GM20431 (cell line): ENCODE results near the gene PDE11A.
"Not testable (repeated sequence)": the region's sequence is repeated elsewhere in the genome, so short reads cannot be mapped to it uniquely, and the experiment has no call there.

Source experiments
- in situ Hi-C: fragments of 300-500 bp; cut with MseI, MboI; formaldehyde crosslinking; loops from one replicate; pipeline ENCODE4 v1.15.0; 2020; ENCODE audit warnings: low sequenced_read_pairs; ENCODE audit not compliant: unreplicated experiment

Gene PDE11A

DNA sequence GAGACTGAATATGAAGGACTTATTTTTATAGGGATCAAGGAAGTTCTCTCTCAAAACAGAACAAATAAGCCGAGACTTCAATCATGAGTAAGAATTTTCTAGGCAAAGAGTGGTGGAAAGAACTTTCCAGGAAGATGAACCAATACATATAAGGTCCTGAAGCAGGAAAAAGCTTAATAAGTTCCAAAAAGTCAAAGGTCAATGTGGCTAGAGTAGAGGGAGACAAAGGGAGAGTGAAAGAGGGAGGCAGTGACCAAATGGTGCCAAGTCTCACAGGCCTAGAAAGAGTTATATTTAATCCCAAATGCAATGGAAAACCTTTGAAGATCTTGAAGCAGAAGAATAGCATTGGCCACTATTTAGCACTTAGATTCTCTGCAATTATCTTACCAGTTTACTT, 56.0 kb downstream of the PDE11A start:
- in situ Hi-C loops = no loop called here

DNA sequence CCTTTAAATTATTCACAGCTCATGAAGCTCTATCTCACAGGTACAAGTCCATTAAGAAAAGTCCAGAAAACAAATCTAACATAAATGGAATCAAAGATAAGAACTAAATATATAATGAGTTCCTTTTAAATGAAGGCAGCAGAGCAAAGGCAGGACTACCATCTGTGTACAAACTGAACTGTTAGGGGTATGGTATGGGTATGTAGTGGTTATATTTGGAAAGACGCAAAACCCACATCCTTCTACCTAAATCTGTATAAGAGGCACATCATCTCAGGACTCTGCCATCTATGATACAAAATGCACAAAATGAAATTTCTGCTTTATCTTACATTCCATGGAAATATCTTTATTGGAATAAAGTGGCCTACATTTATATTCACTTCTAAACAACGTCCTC, 59.9 kb downstream of the PDE11A start:
- in situ Hi-C loops = no loop called here

DNA sequence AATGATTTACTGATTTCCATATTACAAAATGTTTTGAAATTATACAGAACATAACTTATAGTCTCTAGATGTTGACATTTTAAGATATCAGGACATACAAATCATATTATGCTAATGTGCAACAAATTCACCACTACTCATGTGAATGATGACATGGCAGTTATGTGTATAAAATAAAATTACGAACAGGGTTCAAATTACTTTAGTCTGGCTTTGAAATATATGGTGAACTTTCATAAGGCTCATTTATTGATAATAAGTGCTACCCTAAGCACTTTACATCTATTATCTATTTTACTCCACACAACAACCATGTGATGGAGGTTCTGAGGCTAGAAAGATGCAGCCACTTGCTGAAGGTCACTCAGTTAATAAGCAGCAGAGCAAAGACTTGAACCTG, 62.8 kb downstream of the PDE11A start:
- in situ Hi-C loops = no loop called here

DNA sequence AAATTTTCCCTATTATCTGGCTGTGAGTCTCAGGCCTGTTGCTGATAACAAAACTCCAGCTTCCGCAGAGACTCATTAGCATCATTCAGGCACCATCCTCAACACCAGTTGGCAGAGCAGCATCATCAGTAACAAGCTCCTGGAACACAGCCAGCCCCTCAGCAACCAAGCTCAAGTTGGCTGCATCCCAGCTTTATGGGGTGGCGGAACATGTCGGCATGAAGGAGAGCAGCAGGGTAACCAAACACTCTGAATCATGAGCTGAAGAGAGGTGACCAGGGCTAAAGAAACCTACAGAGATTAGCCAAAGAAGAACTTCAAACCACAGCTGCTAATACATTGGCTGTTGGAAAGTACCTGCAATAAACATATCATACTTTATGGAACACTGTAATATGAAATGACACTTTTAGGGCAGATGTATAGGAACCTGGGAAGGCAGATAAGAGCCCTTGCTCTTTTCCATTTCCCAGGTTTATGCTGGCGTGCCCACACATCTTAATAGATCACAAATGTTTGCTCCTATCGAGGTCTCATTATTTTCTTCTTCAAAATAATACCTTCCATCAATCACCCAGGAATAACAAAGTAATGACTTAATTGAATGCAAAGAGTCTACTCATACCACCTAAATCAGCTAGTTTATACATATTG, 63.8 kb downstream of the PDE11A start:
- in situ Hi-C loops = no loop called here

DNA sequence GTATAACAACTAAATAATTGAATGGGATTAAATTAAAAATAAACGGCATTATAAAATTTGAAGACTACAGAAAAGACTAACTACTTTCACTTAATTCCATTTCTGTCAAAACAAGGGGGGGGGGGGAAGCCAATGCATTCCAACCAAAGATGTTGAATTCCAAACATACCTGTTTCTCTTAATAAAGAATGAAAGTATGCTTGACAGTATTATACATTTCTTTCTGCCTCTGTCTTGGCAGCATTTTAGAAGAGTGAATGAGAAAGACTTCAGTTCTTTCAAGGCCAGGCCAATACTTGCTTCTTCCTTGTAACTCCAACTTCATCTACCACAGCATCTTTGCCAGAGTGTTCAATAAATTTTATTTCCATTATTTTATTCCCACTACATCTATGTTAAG, 65.9 kb downstream of the PDE11A start:
- in situ Hi-C loops = no loop called here

DNA sequence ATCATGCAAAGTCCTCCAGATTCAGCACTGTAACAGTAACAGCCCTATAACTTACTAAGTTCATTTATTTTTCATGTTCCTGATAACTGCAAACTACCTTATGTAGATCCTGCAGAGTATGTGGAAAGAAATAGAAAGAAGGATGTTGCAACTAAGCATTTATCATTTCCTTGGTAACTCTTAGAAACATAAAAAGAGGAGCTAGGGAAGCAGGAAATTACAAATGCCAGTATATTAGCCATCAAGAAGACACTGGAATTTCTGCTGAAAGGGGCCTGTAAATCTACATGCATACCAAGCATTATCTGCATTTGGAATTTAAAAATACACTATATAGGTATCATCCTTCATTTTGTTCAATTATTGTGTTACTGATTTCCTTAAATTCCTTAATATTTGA, 66.8 kb downstream of the PDE11A start:
- in situ Hi-C loops = no loop called here

DNA sequence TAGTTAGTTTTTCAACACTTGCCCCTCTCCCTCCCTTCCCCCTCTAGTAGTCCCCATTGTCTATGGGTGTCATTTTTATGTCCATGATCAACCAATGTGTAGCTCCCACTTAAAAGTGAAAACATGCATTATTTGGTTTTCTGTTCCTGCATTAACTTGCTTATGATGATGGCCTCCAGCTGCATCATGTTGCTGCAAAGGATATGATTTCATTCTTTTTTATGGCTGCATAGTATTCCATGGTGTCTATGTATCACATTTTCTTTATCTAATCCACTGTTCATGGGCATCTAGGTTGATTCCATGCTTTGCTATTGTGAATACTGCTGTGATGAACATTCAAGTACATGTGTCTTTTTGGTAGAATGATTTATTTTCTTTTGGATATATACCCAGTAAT, 70.5 kb downstream of the PDE11A start:
- in situ Hi-C loops = no loop called here

DNA sequence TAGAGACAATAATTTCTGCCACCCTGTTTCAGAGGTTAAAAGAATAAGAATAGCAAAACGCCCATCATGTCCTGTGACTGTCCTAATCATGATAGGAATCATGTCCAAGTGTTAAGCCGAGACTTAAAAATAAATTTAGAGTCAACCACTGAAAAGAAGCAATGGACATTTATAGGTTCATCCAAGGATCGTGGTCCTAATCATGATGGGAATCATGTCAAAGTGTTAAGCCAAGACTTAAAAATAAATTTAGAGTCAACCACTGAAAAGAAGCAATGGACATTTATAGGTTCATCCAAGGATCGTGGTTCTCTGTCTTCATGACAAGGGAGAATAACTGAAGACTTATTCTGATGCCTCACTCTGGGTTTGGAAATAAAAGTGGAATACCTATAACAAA, 73.6 kb downstream of the PDE11A start:
- in situ Hi-C loops = no loop called here

DNA sequence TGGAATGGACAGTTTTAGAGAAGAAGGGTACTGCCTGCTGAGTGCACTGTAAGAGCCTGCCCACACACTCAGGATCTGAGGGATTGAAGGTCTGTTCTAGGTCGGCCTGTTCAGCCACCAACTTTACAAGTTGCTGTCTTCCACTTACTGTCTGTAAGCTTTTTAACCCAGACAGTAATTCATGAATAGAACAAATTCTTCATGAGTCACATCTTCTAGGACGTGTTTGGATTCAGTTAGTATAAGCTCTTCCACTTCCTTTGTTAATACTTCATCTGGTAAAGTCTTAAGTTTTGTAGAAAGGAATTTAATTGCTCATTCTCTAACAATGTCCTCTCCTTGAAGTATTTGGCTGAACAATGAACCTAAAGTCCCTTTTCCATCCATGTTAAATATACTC, 74.6 kb downstream of the PDE11A start:
- in situ Hi-C loops = no loop called here

DNA sequence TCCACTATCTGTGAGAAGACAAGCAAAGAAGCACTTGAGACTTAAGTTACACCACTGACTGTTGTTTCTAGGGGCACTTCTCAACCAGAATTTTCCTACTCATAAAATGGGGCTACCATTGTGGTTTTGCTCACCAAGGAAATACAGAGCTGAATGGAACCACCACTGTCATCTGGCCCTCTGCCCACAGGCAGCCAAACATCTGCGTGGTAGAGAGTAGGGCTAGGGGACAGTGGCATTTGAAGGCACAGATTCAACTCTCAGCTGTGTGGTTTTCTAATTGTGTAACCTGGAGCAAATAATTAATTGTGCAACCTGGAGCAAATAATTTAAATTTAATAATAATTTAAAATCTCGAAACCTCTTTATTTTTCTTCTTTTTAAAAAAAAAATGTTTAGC, 79.6 kb downstream of the PDE11A start:
- in situ Hi-C loops = no loop called here

DNA sequence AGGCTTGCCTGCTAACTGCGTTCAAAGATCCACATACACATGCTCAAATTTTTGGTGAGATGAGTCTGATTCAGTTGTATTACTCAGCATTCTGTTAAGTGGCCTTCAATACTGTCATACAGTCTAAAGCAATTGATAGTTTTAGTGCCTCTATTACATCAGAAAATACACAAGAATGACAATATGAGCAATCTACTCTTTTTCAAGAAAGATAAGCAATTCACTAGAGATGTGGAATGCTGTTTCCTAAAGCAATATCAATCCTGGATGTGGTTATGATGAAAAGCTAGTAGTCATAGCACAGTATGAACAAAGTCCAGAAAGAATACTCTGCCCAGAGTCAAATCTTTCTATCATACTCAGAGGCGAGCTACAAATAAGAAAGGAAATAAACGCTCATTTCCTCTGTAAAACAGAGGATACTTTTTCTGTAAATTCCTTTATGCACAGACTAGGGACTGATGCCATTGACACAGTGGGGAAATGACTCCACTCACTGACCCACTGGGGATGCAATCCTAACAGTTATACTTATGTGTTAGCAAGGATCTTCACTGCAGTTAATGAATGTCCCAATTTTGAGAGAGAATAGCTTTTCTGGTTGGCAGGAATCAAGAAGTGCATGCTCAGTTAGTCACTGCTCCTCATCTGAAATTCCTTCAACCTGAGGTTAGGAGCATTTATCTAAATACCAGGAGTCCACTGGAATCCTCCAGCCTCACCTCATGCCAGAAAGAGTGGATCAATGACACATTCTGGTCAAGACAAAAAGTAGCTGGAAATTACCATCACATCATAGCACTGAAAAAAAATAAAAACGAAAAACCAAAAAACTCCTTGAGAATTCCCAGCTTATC, 83.3 kb downstream of the PDE11A start:
- in situ Hi-C loops = no loop called here

DNA sequence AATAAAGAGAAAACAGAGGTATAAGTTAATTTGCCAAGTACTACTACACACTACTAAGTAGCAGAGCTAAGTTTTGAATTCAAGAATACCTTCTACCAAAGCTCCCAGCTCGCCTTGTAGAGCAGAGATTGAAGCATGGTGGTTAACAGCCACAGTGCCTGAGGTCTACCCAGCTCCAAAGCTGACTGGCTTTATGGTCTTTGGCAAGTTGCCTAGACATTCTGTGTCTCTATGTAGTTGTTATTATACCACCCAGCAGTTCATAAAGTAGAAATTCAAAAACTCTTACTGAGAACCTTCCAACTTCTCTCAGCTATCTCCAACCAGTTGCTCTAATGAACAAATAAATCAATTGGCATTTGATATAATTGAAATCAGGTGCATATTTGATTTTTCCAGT, 87.8 kb downstream of the PDE11A start:
- in situ Hi-C loops = no loop called here

DNA sequence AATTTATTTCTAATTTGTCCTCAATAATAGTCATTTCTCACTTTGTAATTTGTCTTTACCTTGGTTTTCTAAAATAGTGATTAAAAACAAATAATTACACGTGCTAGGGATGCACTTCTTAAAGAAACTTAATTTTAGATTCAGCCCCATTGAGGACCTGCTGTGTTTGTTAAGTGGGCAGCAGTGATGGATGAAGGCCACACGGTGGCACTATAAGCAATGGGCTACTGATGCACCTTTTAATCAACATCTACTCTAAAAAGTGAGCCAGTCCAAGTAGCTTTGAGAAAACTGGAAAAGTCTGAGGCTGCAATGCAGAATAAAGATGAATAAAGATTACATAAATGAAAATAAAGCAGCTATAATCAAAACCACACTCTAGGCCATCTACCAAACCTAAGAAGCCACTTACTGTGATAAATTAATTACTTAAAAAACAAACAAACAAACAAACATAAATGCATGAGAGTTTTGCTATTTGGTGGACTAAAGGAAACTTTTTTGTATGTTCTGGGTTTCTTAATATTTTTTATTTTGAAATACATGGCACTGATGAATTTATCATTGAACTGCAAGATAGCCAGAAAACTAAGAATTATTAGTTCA, 89.3 kb downstream of the PDE11A start:
- in situ Hi-C loops = no loop called here

DNA sequence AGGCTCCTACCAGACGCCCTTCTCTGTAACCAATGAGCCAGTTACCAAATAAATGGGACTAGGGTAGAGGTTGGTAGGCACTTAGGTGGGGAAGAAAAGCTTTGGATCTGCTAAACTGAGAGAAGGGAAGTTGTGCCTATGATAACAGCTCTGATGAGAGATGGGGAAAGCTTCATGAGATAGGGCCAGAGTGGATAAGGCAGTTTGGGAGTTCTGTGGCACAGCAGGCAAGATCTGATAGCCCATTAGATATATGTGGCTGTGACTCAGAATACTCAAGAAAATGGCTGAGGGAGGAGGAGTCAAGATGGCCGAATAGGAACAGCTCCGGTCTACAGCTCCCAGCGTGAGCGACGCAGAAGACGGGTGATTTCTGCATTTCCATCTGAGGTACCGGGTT, 99.8 kb downstream of the PDE11A start:
- in situ Hi-C loops = no loop called here

DNA sequence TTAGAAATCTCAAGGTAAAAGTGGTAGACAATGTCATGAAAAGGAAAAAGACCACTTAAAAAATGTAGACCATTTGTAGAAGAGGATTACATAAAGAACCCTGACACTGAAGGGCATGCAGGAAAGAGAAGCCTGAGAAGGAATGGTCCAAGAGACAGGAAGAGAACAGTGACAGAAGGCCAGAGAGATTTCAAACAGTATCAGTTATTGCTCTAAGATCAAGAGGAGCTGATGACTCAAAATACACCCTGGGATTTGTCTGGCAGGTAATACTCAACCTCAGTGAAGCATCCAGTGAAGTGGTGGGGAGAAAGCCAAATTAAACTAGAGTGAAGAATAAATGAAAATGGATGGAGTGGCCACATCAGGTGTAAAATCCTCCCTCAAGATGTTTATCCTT, 100.5 kb downstream of the PDE11A start:
- in situ Hi-C loops = no loop called here

DNA sequence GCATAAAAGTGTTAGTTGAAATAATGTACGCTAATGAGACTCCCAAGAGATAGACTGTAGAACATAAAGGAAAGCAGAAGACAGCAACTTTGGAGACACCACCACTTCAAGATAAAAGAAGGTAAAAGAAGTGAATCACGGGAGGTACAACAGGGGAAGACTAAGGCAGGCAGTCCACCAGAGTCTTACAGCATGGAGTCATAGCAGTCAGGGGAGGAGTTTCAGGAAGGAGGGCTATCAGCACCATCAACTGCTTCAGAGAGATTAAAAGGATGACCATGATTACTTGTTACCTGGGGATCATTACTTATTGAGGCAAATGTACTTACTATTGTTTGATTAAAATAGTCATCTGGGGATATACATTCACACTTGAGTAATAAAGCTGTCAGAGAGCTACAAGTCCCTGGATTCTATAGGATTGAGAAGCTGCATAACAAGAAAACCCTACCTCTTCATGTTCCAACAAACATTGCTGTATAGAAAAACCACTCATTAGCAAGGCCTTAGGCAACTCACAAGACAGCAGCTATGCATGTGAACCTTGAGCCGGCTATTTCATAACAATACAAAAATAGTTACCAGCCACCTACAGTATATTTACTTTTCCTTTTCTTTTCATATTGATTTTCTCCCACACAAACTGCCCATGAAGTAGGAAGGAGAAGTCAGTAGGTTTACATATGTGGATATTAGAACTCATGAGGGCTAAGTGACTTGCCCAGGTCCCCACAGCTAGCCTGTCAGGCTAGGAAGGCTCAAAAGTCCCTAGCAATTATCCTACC, 101.7 kb downstream of the PDE11A start:
- in situ Hi-C loops = no loop called here

DNA sequence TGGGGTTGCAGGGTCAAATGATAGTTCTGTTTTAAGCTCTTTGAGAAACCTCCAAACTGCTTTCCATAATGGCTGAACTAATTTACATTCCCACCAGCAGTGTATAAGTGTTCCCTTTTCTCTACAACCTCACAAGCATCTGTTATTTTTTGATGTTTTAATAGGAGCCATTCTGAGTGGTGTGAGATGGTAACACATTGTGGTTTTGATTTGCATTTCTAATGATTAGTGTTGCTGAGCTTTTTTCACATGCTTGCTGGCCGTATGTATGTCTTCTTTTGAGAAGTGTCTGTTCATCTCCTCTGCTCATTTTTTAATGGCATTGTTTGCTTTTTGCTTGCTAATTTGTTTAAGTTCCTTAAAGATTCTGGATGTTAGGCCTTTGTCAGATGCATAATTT, 107.7 kb downstream of the PDE11A start:
- in situ Hi-C loops = no loop called here

DNA sequence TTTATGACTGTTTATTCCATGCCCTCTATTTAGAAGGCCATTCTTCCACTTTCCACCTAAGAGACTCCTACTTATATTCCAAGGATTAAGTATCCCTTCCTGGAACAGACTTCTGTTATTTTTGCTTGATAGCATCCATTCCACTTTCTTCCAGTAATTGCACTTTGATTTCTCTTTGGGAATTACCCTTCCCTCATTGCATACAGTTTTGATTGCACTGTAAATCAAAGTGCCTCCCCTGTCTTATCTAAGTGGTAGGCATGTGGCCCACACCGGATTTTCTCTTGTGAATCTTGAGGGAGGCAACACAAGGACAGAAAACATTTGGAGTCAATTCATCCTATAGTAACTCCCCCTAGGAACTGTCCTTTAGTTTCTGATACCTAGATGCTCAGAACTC, 120.4 kb downstream of the PDE11A start:
- in situ Hi-C loops = no loop called here

DNA sequence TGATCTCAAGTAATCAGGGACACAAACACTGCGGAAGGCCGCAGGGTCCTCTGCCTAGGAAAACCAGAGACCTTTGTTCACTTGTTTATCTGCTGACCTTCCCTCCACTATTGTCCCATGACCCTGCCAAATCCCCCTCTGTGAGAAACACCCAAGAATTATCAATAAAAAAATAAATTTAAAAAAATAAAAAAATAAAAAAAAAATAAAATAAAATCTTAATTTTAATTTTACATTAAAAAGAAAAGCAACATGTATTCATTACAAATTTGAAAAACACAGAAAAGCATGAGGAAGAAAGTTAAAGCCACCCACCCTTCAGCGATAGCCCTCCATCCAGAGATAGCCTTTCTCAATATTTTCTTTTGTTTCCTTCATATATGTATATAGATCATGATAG, 125.0 kb downstream of the PDE11A start:
- in situ Hi-C loops = not testable (repeated sequence)

DNA sequence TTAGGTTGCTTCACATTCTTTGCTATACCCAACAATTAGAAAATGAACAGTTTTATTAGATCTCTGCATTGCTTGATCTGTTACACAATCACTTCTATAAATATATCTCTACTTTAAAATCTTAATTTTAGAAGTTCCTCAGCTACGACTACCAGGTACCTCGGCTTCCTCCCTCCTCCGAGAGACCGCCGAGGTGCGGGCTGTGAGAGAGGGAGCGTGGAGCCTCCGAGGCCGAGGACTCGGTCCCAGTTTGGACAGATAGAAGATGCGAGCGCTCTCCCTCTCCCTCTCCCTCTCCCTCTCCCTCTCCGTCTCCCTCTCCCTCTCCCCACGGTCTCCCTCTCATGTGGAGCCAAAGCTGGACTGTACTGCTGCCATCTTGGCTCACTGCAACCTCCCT, 128.0 kb downstream of the PDE11A start:
- in situ Hi-C loops = not testable (repeated sequence)

DNA sequence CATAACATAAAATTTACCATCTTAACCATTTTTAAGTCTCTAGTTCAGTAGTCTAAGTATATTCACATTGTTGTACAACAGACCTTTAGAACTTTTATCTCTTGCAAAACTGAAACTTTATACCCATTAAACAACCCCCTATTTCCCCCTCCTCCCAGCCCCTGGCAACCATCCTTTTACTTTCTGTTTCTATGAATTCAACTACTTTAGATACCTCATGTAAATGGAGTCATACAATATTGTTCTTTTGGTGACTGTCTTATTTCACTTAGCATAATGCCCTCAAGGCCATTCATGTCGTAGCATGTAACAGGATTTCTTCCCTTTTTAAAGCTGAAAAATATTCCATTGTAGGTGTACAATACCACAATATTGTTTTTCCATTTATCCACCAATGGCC, 129.8 kb downstream of the PDE11A start:
- in situ Hi-C loops = no loop called here
